HL-60/S4 treated with phorbol 12-myristate 13-acetate at 8.2 ng/mL for 4 days and 3 days (cell line): ENCODE data around the gene RPL13.
"Not testable (repeated sequence)": the region's sequence is repeated elsewhere in the genome, so short reads cannot be mapped to it uniquely, and the experiment has no call there.

Source experiments
- in situ Hi-C: fragments of 300-500 bp; cut with MboI; formaldehyde crosslinking; loops from 2 replicates; pipeline ENCODE4 v1.15.0; 2022; ENCODE audit warnings: low sequenced_read_pairs

The RPL13 gene

GRCh38 chr16:89576153-89577054, 15.9 kb downstream of the RPL13 start:
- in situ Hi-C loops = no loop called here

GRCh38 chr16:89577055-89577759, 16.7 kb downstream of the RPL13 start:
- in situ Hi-C loops = no loop called here

DNA sequence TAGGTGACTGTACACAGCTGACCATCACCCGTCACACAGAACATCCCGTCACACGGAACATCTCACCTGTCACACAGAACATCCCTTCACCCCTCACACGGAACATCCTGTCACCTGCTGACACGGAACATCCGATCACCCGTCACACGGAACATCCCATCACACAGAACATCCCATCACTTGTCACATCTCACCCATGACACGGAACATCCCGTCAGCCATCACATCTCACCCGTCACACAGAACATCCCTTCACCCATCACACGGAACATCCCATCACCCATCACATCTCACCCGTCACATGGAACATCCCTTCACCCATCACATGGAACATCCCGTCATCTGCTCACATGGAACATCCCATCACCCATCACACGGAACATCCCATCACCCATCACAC, 18.9 kb downstream of the RPL13 start:
- in situ Hi-C loops = no loop called here

DNA sequence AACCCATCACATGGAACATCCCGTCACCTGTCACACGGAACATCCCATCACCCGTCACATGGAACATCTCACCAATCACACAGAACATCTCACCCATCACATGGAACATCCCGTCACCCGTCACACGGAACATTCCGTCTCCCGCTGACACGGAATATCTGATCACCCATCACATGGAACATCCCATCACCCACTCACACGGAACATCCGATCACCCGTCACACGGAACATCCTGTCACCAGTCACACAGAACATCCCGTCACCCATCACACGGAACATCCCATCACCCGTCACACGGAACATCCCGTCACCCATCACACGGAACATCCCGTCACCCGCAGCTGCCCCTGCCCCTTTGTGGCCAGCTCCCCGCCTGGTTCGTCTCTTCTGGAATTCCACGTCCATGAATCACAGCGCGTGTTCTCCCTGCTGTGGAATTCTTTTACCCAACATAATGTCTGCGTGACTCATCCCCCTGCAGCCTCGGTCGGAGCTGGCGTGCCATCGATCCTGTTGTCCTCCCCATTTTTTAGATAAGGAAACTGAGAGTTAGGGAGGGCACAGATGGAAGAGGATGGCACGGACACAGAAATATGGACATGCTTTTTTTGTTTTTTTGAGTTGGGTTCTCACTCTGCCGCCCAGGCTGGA, 20.7 kb downstream of the RPL13 start:
- in situ Hi-C loops = no loop called here

DNA sequence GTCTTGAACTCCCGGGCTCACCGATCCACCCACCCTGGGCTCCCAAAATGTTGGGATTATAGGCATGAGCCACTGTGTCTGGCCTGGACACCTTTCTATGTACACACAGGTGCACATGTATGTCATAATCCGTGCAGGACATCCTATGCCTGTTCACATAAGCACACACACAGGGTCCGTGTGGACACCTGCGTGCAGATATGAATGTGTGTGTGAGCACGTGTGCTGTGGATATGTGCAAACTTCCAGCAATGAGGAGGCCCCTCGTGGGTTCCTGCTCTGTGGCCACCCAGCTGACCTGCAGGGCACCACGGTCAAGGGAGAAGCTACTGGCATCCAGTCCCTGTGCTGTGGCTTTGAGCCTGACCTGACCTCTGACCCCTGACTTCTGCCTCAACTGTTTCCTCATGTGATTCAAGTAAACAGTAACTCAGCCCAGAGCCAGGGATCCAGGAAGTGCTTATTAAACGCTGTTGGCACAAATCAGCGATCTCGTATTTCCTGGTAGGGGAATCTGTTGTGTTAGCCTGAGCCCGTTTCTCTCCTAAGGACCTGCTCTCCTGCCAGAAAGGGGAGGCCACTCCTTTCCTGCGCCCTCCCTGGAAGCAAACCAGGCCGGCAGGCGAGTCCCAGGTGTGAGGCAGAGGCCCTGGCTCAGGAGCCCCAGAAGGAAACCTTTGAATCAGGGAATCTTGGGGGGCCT, 21.5 kb downstream of the RPL13 start:
- in situ Hi-C loops = no loop called here

DNA sequence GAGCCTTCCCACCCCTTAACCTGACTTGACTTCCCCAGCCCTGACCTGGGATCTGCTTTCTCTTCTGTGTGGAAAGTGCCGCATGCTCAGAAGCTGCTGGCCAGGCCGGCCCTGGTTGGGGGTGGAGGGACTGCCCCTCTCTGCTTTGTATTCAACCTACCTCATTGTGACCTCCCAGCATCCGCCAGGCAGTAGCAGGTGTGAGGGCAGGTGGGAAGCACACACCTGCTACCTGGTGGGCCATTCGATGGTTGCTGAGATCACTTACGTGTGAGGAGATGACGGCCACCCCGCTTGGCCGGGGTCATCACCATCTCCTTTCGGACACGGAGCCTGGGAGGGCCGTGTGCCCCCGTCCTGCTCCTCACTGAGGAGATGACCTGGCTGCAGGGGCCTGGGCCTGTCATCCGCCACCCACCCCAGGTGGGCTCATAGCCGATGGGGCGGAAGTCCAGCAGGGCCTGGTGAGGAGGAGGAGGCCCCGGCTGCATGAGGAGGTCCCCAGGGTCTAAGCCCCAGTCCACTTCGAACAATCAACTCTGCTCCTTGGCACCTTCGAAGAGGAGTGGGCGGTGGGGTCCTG, 22.2 kb downstream of the RPL13 start:
- in situ Hi-C loops = no loop called here

- in situ Hi-C loops = no loop called here
Measured at GRCh38 chr16:89583197-89583894, 22.9 kb downstream of the RPL13 start.

GRCh38 chr16:89583895-89584644, 23.6 kb downstream of the RPL13 start:
- in situ Hi-C loops = no loop called here

DNA sequence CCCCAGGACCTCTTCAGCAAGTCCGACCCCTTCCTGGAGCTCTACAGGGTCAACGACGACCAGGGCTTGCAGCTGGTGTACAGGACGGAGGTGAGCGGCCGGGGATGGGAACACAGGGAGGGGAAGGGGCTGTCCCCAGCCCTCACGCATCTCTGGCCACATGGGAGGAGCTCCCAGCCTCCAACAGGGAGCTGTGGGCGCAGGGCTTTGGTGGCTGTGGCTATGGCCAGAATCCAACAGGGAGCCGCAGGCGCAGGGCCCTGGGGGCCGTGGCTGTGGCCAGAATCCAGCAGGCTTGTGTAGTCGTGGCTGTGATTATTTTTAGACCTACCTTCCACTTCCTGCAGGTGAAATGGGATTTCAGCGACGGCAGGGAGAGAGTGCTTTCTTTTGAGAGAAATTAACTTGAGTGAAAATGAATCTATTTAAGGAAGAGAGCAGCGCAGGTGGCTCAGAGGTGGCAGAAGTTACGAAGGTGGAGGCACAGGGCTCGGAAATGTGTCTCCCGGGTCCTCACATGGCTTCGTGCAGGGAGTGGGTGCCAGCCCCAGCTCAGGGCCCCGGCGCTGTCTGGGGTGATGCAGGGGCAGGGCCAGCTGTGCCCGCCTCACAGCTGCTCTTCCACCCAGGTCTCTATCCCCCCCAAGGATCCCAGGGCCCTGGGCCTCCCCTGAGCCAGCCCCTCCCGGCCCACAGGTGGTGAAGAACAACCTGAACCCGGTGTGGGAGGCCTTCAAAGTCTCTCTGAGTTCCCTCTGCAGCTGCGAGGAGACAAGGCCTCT, 24.5 kb downstream of the RPL13 start:
- in situ Hi-C loops = no loop called here

DNA sequence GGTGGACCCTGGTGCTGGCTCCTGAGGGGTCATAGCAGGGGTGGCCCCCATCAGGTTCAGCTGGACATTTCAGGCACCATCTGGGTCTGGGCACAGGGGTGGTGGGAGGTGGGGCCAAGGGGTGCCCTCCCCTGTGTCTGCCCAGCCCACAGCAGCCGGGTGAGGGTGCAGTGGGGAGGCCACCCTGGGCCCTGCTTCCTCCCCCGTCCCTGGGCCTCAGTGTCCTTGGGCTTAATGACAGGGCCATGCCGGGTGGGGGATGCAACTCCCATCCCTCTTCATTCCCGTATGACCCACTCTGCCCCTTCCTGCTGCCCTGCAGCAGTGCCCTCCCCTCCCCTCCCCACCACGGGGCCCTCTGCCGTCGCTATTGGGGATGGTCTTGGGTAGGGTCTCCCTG, 25.7 kb downstream of the RPL13 start:
- in situ Hi-C loops = no loop called here

DNA sequence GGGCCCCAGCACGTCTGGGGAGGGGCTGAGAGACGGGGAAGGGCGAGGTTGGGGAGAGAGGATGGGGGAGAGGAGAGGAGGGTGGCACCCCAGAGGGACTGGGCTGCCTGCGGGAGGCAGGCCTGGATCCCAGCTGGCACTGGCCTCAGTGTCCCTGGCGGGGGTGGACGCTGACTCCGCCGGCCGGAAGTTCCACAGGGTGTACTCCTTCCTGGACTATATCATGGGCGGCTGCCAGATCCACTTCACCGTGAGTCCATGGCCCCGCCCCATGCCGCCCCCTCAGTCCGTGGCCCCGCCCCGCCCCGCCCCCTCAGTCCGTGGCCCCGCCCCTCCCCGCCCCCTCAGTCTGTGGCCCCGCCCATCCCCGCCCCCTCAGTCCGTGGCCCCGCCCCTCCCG, 26.4 kb downstream of the RPL13 start:
- in situ Hi-C loops = no loop called here

- in situ Hi-C loops = not testable (repeated sequence)
Measured at GRCh38 chr16:89587676-89588075, 27.2 kb downstream of the RPL13 start.

DNA sequence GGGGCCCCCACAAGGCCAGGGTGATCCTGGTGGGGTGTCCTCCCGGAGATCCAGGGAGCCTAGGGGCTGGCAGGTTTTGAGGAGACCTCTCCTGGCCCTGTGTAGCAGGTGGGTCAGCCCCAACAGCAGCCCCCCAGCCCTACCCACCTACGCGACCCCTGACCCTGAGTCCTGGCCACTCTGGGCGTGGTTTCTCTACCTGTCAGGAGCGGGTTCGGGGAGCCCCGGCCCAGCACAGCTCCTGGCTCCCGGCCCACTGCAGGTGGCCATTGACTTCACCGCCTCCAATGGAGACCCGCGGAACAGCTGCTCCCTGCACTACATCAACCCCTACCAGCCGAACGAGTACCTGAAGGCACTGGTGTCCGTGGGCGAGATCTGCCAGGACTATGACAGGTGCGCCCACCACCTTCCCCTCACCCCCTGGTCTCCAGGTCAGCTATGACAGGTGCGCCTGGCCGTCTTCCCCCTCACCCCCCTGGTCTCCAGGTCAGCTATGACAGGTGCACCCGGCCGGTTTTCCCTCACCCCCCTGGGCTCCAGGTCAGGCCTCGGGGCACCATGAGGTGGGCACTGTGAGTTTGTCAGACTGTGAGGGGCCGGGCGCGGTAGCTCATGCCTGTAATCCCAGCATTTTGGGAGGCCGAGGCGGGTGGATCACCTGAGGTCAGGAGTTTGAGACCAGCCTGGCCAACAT, 28.1 kb downstream of the RPL13 start:
- in situ Hi-C loops = no loop called here

GRCh38 chr16:89589241-89589926, 28.9 kb downstream of the RPL13 start:
- in situ Hi-C loops = no loop called here

DNA sequence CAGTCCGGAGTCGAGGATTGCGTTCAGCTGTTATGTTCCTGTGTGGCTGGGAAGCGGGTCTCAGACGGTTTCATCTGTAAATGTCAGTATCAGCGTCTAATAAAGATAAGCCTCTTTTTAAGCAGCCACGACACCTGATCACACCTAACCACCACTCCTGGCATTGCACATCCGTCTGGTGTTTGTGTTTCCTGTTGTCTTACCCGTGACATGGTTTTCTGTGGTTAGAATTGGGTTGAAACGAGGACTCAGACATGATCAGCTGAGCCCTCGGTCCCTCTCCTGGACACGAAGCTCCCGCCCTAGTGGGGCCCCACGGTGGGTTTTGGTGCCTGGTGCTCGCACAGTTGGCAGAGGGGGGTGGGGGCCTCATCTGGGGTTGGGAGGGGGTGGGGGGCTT, 33.4 kb downstream of the RPL13 start:
- in situ Hi-C loops = no loop called here

- in situ Hi-C loops = no loop called here
Measured at GRCh38 chr16:89595330-89596060, 35.0 kb downstream of the RPL13 start.
